Bone marrow (tissue), 2 donors: Measurements from ENCODE around the gene FGD6.

Source experiments
- DNase-seq, 2 donors: peaks; one replicate each; lab custom pipeline; 2025; lab: John Stamatoyannopoulos, UW

The FGD6 gene

GRCh38 chr12:95083938-95084337 lies 133.3 kb downstream of the FGD6 start:
- DNase-seq: no peak

- no peak for DNase-seq
Observed at GRCh38 chr12:95083471-95083870, 133.8 kb downstream of the FGD6 start.

GRCh38 chr12:95077341-95077740 lies 139.9 kb downstream of the FGD6 start:
- DNase-seq: no peak

GRCh38 chr12:95074766-95075165 lies 142.5 kb downstream of the FGD6 start:
- DNase-seq: no peak

GRCh38 chr12:95073698-95074520 lies 143.4 kb downstream of the FGD6 start:
- DNase-seq: no peak

- DNase-seq: peak; percentile 61 to 97
Observed at GRCh38 chr12:95072900-95073697, 144.2 kb downstream of the FGD6 start, which contains the start of gene NR2C1. NR2C1 (minus strand) TSS chr12:95073618; CDS start chr12:95067384, 6,234 bp downstream.

GRCh38 chr12:95070378-95070777 lies 146.9 kb downstream of the FGD6 start:
- DNase-seq: no peak

- DNase-seq: no peak
Observed at GRCh38 chr12:95066091-95066855, 151.0 kb downstream of the FGD6 start.

GRCh38 chr12:95060951-95061350 lies 156.3 kb downstream of the FGD6 start:
- no peak for DNase-seq

GRCh38 chr12:95059984-95060383 lies 157.3 kb downstream of the FGD6 start:
- DNase-seq: no peak

GRCh38 chr12:95057424-95057823 lies 159.8 kb downstream of the FGD6 start:
- DNase-seq: no peak

GRCh38 chr12:95055057-95055456 lies 162.2 kb downstream of the FGD6 start:
- no peak for DNase-seq

GRCh38 chr12:95054206-95054605 lies 163.1 kb downstream of the FGD6 start:
- DNase-seq: no peak

- no peak for DNase-seq
Observed at GRCh38 chr12:95051241-95051640, 166.0 kb downstream of the FGD6 start.

- no peak for DNase-seq
Observed at GRCh38 chr12:95037906-95038305, 179.4 kb downstream of the FGD6 start.

GRCh38 chr12:95034750-95035149 lies 182.5 kb downstream of the FGD6 start:
- no peak for DNase-seq
